HepG2 (cell line): Measurements from ENCODE around the gene ERC1. TPM values are rescaled to one million over a fixed set of nuclear protein-coding genes. Genes with fewer than 3 reads are reported as not detected.

Source experiments
- EEA1 ChIP-seq: sonication (generic); formaldehyde crosslinking; IDR thresholded peaks from 2 replicates; pipeline ENCODE4 v1.5.1; 2020; ENCODE audit warnings: mild to moderate bottlenecking, missing genetic modification reagents, borderline replicate concordance
- GATA4 ChIP-seq: sonication (generic); IDR thresholded peaks from 2 replicates; pipeline ENCODE4 v1.6.1; 2016; ENCODE audit warnings: antibody characterized with exemption, low read depth, borderline replicate concordance
- GATAD1 ChIP-seq: IDR thresholded peaks from 2 replicates; pipeline ENCODE4 v1.6.1; 2016; ENCODE audit warnings: missing genetic modification reagents, missing compliant biosample characterization
- MZF1 ChIP-seq: sonication (generic); formaldehyde crosslinking; IDR thresholded peaks from 2 replicates; pipeline ENCODE4 v1.8.1; 2023; ENCODE audit warnings: mild to moderate bottlenecking, missing genetic modification reagents, borderline replicate concordance
- NRL ChIP-seq: sonication (generic); formaldehyde crosslinking; IDR thresholded peaks from 2 replicates; pipeline ENCODE4 v1.5.0; 2020; ENCODE audit warnings: missing genetic modification reagents, mild to moderate bottlenecking, moderate library complexity, borderline replicate concordance
- SKI ChIP-seq: fragments of 450-650 bp; IDR thresholded peaks from one replicate; pipeline ENCODE4 v1.6.1; 2018; ENCODE audit warnings: mild to moderate bottlenecking; ENCODE audit not compliant: partially characterized antibody
- TAF15 ChIP-seq: fragments of 200-400 bp; formaldehyde crosslinking; IDR thresholded peaks from one replicate; pipeline ENCODE4 v1.6.1; 2018; ENCODE audit warnings: mild to moderate bottlenecking, low read depth, low read length; ENCODE audit not compliant: poor library complexity, severe bottlenecking
- TFDP2 ChIP-seq: sonication (generic); formaldehyde crosslinking; IDR thresholded peaks from 2 replicates; pipeline ENCODE4 v1.4.0; 2020; ENCODE audit warnings: missing genetic modification reagents
- ZBTB20 ChIP-seq: sonication (generic); formaldehyde crosslinking; IDR thresholded peaks from 2 replicates; pipeline ENCODE4 v1.8.1; 2023; ENCODE audit warnings: missing genetic modification reagents, low read depth, mild to moderate bottlenecking, borderline replicate concordance
- ZKSCAN5 ChIP-seq: sonication (generic); formaldehyde crosslinking; IDR thresholded peaks from 2 replicates; pipeline ENCODE4 v1.5.1; 2020; ENCODE audit warnings: mild to moderate bottlenecking, missing genetic modification reagents
- ZNF616 ChIP-seq: sonication (generic); formaldehyde crosslinking; IDR thresholded peaks from 2 replicates; pipeline ENCODE4 v1.5.0; 2020; ENCODE audit warnings: low read depth, mild to moderate bottlenecking, missing genetic modification reagents
- ZNF710 ChIP-seq: sonication (generic); formaldehyde crosslinking; IDR thresholded peaks from 2 replicates; pipeline ENCODE4 v1.5.0; 2020; ENCODE audit warnings: mild to moderate bottlenecking, missing genetic modification reagents, borderline replicate concordance
- ZSCAN12 ChIP-seq: sonication (generic); formaldehyde crosslinking; IDR thresholded peaks from 2 replicates; pipeline ENCODE4 v1.9.0; 2021; ENCODE audit warnings: mild to moderate bottlenecking, missing genetic modification reagents
- ZSCAN30 ChIP-seq: sonication (generic); formaldehyde crosslinking; IDR thresholded peaks from 2 replicates; pipeline ENCODE4 v1.5.0; 2020; ENCODE audit warnings: mild to moderate bottlenecking, missing genetic modification reagents
- polyA plus RNA-seq, 8 experiments: library from polyadenylated mRNA; depleted of rRNA in 3 of 8; stranded (reverse) in 7 of 8; unstranded in 1 of 8; fragments of >200 nt; fragmentation: Illumina TruSeq in 4 of 8; extraction: Trizol in 4 of 8; gene quantifications; 2 replicates each; pipeline versions ENCODE4 v1.2.1 to v1.2.3, GENCODE V29; 2011 to 2016; ENCODE audit warnings: low read depth in 4 of 8, missing spikeins in 1 of 8, mixed read lengths in 1 of 8; ENCODE audit not compliant: insufficient read depth in 1 of 8
- total RNA-seq, 5 experiments: library from RNA; depleted of rRNA; stranded (reverse); fragments of >200 nt; fragmentation: Illumina TruSeq; extraction: Trizol; gene quantifications; 2 replicates each; pipeline ENCODE4 v1.2.3, GENCODE V29; 2016; ENCODE audit warnings: low read depth in 1 of 5
- TF ChIP-seq, protein P1 (sequence below): sonication (generic); formaldehyde crosslinking; IDR thresholded peaks from 2 replicates; pipeline ENCODE4 v1.4.0; 2020; ENCODE audit warnings: missing genetic modification reagents
- TF ChIP-seq, protein P2 (sequence below): sonication (generic); formaldehyde crosslinking; IDR thresholded peaks from 2 replicates; pipeline ENCODE4 v1.4.0; 2020; ENCODE audit warnings: missing genetic modification reagents, borderline replicate concordance
- TF ChIP-seq, protein P3 (sequence below): sonication (generic); formaldehyde crosslinking; IDR thresholded peaks from 2 replicates; pipeline ENCODE4 v1.4.0; 2020; ENCODE audit warnings: missing genetic modification reagents, borderline replicate concordance

Gene ERC1
- total and polyA plus RNA-seq, 2 of the 13 experiments (the other 11 are each of a cell fraction or from before 2014, with no cell fraction given) = 6.1 to 12.4 TPM

- peak; percentile 15; the same call in 1 of the 2 replicates for TF ChIP-seq NRL (CRISPR knock-in tag)
- peak; percentile 85 for TF ChIP-seq ZNF710
- TF ChIP-seq MZF1 (CRISPR knock-in tag) = peak; percentile 85; the same call in 1 of the 2 replicates
- peak; percentile 44; the same call in 1 of the 2 replicates for TF ChIP-seq ZBTB20 (CRISPR knock-in tag)
- 0 out of 2 replicates have a peak, but pooled peaks have one; percentile 48 for TF ChIP-seq GATA4
- TF ChIP-seq EEA1 (CRISPR knock-in tag) = no peak
- TF ChIP-seq, protein P1, sequence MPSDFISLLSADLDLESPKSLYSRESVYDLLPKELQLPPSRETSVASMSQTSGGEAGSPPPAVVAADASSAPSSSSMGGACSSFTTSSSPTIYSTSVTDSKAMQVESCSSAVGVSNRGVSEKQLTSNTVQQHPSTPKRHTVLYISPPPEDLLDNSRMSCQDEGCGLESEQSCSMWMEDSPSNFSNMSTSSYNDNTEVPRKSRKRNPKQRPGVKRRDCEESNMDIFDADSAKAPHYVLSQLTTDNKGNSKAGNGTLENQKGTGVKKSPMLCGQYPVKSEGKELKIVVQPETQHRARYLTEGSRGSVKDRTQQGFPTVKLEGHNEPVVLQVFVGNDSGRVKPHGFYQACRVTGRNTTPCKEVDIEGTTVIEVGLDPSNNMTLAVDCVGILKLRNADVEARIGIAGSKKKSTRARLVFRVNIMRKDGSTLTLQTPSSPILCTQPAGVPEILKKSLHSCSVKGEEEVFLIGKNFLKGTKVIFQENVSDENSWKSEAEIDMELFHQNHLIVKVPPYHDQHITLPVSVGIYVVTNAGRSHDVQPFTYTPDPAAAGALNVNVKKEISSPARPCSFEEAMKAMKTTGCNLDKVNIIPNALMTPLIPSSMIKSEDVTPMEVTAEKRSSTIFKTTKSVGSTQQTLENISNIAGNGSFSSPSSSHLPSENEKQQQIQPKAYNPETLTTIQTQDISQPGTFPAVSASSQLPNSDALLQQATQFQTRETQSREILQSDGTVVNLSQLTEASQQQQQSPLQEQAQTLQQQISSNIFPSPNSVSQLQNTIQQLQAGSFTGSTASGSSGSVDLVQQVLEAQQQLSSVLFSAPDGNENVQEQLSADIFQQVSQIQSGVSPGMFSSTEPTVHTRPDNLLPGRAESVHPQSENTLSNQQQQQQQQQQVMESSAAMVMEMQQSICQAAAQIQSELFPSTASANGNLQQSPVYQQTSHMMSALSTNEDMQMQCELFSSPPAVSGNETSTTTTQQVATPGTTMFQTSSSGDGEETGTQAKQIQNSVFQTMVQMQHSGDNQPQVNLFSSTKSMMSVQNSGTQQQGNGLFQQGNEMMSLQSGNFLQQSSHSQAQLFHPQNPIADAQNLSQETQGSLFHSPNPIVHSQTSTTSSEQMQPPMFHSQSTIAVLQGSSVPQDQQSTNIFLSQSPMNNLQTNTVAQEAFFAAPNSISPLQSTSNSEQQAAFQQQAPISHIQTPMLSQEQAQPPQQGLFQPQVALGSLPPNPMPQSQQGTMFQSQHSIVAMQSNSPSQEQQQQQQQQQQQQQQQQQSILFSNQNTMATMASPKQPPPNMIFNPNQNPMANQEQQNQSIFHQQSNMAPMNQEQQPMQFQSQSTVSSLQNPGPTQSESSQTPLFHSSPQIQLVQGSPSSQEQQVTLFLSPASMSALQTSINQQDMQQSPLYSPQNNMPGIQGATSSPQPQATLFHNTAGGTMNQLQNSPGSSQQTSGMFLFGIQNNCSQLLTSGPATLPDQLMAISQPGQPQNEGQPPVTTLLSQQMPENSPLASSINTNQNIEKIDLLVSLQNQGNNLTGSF (CRISPR knock-in tag) = no peak
- TF ChIP-seq ZSCAN30 (CRISPR knock-in tag) = no peak
- TF ChIP-seq GATAD1 (CRISPR knock-in tag) = peak; percentile 90
- TF ChIP-seq TFDP2 (CRISPR knock-in tag) = peak; percentile 96
- TF ChIP-seq ZKSCAN5 (CRISPR knock-in tag) = no peak
- TF ChIP-seq ZSCAN12 = no peak
- TF ChIP-seq SKI = peak; percentile 46
- TF ChIP-seq, protein P2, sequence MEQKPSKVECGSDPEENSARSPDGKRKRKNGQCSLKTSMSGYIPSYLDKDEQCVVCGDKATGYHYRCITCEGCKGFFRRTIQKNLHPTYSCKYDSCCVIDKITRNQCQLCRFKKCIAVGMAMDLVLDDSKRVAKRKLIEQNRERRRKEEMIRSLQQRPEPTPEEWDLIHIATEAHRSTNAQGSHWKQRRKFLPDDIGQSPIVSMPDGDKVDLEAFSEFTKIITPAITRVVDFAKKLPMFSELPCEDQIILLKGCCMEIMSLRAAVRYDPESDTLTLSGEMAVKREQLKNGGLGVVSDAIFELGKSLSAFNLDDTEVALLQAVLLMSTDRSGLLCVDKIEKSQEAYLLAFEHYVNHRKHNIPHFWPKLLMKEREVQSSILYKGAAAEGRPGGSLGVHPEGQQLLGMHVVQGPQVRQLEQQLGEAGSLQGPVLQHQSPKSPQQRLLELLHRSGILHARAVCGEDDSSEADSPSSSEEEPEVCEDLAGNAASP = peak; percentile 66; the same call in 1 of the 2 replicates
- TF ChIP-seq ZNF616 (CRISPR knock-in tag) = no peak
- TF ChIP-seq TAF15 = no peak
- TF ChIP-seq, protein P3, sequence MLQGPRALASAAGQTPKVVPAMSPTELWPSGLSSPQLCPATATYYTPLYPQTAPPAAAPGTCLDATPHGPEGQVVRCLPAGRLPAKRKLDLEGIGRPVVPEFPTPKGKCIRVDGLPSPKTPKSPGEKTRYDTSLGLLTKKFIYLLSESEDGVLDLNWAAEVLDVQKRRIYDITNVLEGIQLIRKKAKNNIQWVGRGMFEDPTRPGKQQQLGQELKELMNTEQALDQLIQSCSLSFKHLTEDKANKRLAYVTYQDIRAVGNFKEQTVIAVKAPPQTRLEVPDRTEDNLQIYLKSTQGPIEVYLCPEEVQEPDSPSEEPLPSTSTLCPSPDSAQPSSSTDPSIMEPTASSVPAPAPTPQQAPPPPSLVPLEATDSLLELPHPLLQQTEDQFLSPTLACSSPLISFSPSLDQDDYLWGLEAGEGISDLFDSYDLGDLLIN = peak; percentile 38; the same call in 1 of the 2 replicates
These were observed 41.4 kb upstream of the ERC1 start, which contains the start of gene RAD52 (continued) for GRCh38 chr12:949453-950191.
